GM06990 (cell line): ENCODE results near the gene PGAM5.

Source experiments
- DNase-seq: peaks from one replicate; pipeline ENCODE4 v3.0.0-alpha.2; 2011; ENCODE audit not compliant: insufficient read length; ENCODE audit errors: extremely low read depth
- H3K27me3 ChIP-seq: replicated peaks from 2 replicates; pipeline ENCODE4 v1.6.0; 2011; ENCODE audit warnings: low read length; ENCODE audit not compliant: control insufficient read depth, insufficient read depth
- H3K36me3 ChIP-seq: 2 replicates; pipeline ENCODE4 v1.5.1; 2011; ENCODE audit warnings: low read length; ENCODE audit not compliant: control insufficient read depth, insufficient read depth
- H3K4me3 ChIP-seq: replicated peaks from 2 replicates; pipeline ENCODE4 v1.5.1; 2011; ENCODE audit warnings: low read depth, mild to moderate bottlenecking, control low read depth, low read length
- CTCF ChIP-seq: IDR thresholded peaks from 2 replicates; pipeline ENCODE4 v1.5.1; 2011; ENCODE audit warnings: low read length, control low read depth, mild to moderate bottlenecking, inconsistent platforms; ENCODE audit not compliant: insufficient read depth, poor library complexity, severe bottlenecking

Gene PGAM5

GRCh38 chr12:132708150-132708549, 2.5 kb upstream of the PGAM5 start:
- Histone ChIP-seq H3K27me3 (no peaks in the 10 kb centered on the region), H3K36me3 (no peaks in the 10 kb centered on the region; the same call in 1 of the 2 replicates), H3K4me3 (no peak overlapping the region)
- no peak for TF ChIP-seq CTCF
- no peak for DNase-seq

DNA sequence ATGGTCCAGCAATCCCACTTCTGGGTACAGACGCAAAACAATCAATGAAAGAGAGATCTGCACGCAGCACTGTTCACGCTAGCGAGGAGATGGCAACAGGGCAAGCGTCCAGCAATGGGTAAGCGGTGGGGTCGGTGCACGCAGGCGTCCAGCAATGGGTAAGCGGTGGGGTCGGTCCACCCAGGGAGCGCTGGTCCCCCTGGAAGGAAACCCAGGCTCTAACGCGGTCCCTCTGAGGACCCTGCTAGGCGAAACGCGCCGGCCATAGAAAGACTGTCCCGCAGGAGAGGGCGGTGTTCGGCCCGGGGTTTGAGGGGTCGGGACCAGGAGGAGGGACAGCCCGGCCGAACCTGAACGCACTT, 618 bp upstream of the PGAM5 start:
- no peak for TF ChIP-seq CTCF
- H3K4me3 ChIP-seq, result peak overlapping the region; percentile 97
- no peak for DNase-seq
- peaks cover 7% of the 10 kb centered on the region for H3K36me3 ChIP-seq
- no peaks in the 10 kb centered on the region for H3K27me3 ChIP-seq

GRCh38 chr12:132711080-132711843, 620 bp downstream of the PGAM5 start:
- TF ChIP-seq CTCF, result no peak
- Histone ChIP-seq H3K27me3 (no peaks in the 10 kb centered on the region), H3K4me3 (peak overlapping the region; percentile 97), H3K36me3 (peaks cover 10% of the 10 kb centered on the region)
- DNase-seq, result peak; percentile 61

GRCh38 chr12:132713123-132713522, 2.5 kb downstream of the PGAM5 start:
- Histone ChIP-seq H3K36me3 (peaks cover 20% of the 10 kb centered on the region), H3K4me3 (no peak overlapping the region), H3K27me3 (no peaks in the 10 kb centered on the region)
- no peak for DNase-seq
- TF ChIP-seq CTCF, result no peak

DNA sequence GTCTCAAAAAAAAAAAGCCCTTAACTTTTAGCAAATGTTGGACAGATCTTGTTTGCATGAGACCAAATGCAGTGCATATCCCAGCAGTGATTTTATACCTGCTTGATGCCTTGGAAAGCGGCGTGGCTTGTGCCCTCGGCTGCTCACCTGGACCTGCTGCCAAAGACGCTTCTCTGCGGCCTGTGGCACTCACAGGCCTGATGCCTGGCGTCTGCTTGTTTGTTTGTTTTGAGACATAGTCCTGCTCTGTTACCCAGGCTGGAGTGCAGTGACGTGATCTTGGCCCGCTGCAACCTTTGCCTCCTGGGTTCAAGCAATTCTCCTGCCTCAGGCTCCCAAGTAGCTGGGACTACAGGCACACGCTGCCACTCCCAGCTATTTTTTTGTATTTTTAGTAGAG, 5.2 kb downstream of the PGAM5 start:
- DNase-seq, result no peak
- Histone ChIP-seq H3K4me3 (no peak overlapping the region), H3K36me3 (peaks cover 37% of the 10 kb centered on the region), H3K27me3 (no peaks in the 10 kb centered on the region)
- TF ChIP-seq CTCF, result no peak

GRCh38 chr12:132716356-132716755, 5.7 kb downstream of the PGAM5 start:
- no peak for DNase-seq
- Histone ChIP-seq H3K4me3 (no peak overlapping the region), H3K36me3 (peaks cover 37% of the 10 kb centered on the region), H3K27me3 (no peaks in the 10 kb centered on the region)
- TF ChIP-seq CTCF, result no peak
